Measurements from ENCODE around the gene SERPINE3.

Gene SERPINE3

GRCh38 chr13:51329606-51330005, 9.9 kb upstream of the SERPINE3 start:
- DNase-seq, result no peak

- DNase-seq, result peak; percentile 87 to 89
These were observed 8.7 kb upstream of the SERPINE3 start for GRCh38 chr13:51330791-51331190.

GRCh38 chr13:51331354-51331861, 8.1 kb upstream of the SERPINE3 start:
- DNase-seq, result peak; percentile 33 to 77

GRCh38 chr13:51332566-51333361, 6.7 kb upstream of the SERPINE3 start:
- DNase-seq, result no peak

GRCh38 chr13:51333421-51333820, 6.1 kb upstream of the SERPINE3 start:
- no peak for DNase-seq

- DNase-seq, result no peak
These were observed 5.7 kb upstream of the SERPINE3 start for GRCh38 chr13:51333826-51334225.

GRCh38 chr13:51336746-51337145, 2.7 kb upstream of the SERPINE3 start:
- DNase-seq, result no peak

GRCh38 chr13:51339952-51340732, 651 bp downstream of the SERPINE3 start:
- no peak for DNase-seq

GRCh38 chr13:51341232-51341631, 1.7 kb downstream of the SERPINE3 start:
- DNase-seq, result no peak

- DNase-seq, result no peak
These were observed 2.3 kb downstream of the SERPINE3 start for GRCh38 chr13:51341791-51342190.

GRCh38 chr13:51342706-51343105, 3.2 kb downstream of the SERPINE3 start:
- DNase-seq, result no peak

- DNase-seq, result no peak
These were observed 4.0 kb downstream of the SERPINE3 start for GRCh38 chr13:51343475-51343874.

- no peak for DNase-seq
These were observed 6.9 kb downstream of the SERPINE3 start for GRCh38 chr13:51346397-51346796.

- DNase-seq, result no peak
These were observed 7.6 kb downstream of the SERPINE3 start for GRCh38 chr13:51347099-51347498.

- DNase-seq, result no peak
These were observed 8.8 kb downstream of the SERPINE3 start for GRCh38 chr13:51348069-51348967.

GRCh38 chr13:51349016-51349415, 9.5 kb downstream of the SERPINE3 start:
- no peak for DNase-seq

GRCh38 chr13:51355217-51355616, 15.7 kb downstream of the SERPINE3 start:
- DNase-seq, result no peak

- DNase-seq, result no peak
These were observed 18.6 kb downstream of the SERPINE3 start for GRCh38 chr13:51357928-51358595.

- no peak for DNase-seq
These were observed 19.9 kb downstream of the SERPINE3 start for GRCh38 chr13:51359352-51359751.

GRCh38 chr13:51360489-51360888, 21.0 kb downstream of the SERPINE3 start:
- DNase-seq, result no peak

GRCh38 chr13:51361106-51361505, 21.6 kb downstream of the SERPINE3 start:
- DNase-seq, result no peak

GRCh38 chr13:51363625-51364024, 24.1 kb downstream of the SERPINE3 start:
- no peak for DNase-seq
